Common myeloid progenitor, CD34-positive (primary cell): ENCODE data around the gene LRFN4.

ENCODE experiments used
- CTCF ChIA-PET: fragments of 350-600 bp; sonication (Branson Sonifier 250); formaldehyde crosslinking; loops from one replicate; lab custom pipeline; 2021; ENCODE audit warnings: antibody characterized with exemption; lab: Charles Lee
- POLR2A ChIA-PET: fragments of 350-600 bp; sonication (Branson Sonifier 250); formaldehyde crosslinking; loops from one replicate; lab custom pipeline; 2021; ENCODE audit warnings: antibody characterized with exemption; lab: Charles Lee
- DNase-seq, 3 donors: peaks; one replicate each; pipeline versions ENCODE4 v3.0.0 to v3.0.0-alpha.2; 2013
- H3K27ac ChIP-seq, 2 experiments: 1 replicate in 1 of 2; 2 replicates in 1 of 2; pipeline ENCODE4 v1.7.0; 2013; ENCODE audit warnings: inconsistent platforms in 2 of 2, low read length in 2 of 2, mild to moderate bottlenecking in 2 of 2, low read depth in 1 of 2, moderate library complexity in 1 of 2; ENCODE audit not compliant: severe bottlenecking in 2 of 2, insufficient read depth in 1 of 2, poor library complexity in 1 of 2
- H3K27me3 ChIP-seq, 5 experiments: replicated peaks in 2 of 5; 1 replicate in 3 of 5; 2 replicates in 2 of 5; pipeline versions ENCODE4 v1.6.1 to v1.7.0; 2013; ENCODE audit warnings: low read length in 4 of 5, mild to moderate bottlenecking in 2 of 5, moderate library complexity in 2 of 5, inconsistent platforms in 1 of 5; ENCODE audit not compliant: insufficient read depth in 5 of 5, control insufficient read depth in 4 of 5
- H3K36me3 ChIP-seq, 4 experiments: 1 replicate in 2 of 4; 2 replicates in 2 of 4; pipeline versions ENCODE4 v1.6.1 to v1.7.0; 2013; ENCODE audit warnings: low read length in 3 of 4, control low read depth in 1 of 4, mild to moderate bottlenecking in 1 of 4; ENCODE audit not compliant: control insufficient read depth in 4 of 4, insufficient read depth in 4 of 4
- H3K4me1 ChIP-seq, 4 experiments: 1 replicate in 3 of 4; 2 replicates in 1 of 4; pipeline versions ENCODE4 v1.6.1 to v1.7.1; 2013; ENCODE audit warnings: low read length in 3 of 4, mild to moderate bottlenecking in 3 of 4, control low read depth in 1 of 4, inconsistent platforms in 1 of 4, moderate library complexity in 1 of 4; ENCODE audit not compliant: control insufficient read depth in 4 of 4, insufficient read depth in 4 of 4; ENCODE audit errors: control extremely low read depth in 1 of 4
- H3K4me3 ChIP-seq, 7 experiments: 1 replicate in 4 of 7; 2 replicates in 3 of 7; pipeline versions ENCODE4 v1.5.1 to v1.7.0; 2013; ENCODE audit warnings: mild to moderate bottlenecking in 7 of 7, low read length in 6 of 7, moderate library complexity in 6 of 7, inconsistent platforms in 2 of 7, low read depth in 2 of 7, control low read depth in 1 of 7; ENCODE audit not compliant: insufficient read depth in 4 of 7, control insufficient read depth in 1 of 7; ENCODE audit errors: extremely low read depth in 1 of 7
- H3K9me3 ChIP-seq, 5 experiments: 1 replicate in 4 of 5; 2 replicates in 1 of 5; pipeline versions ENCODE4 v1.6.1 to v1.7.1; 2013; ENCODE audit warnings: low read length in 4 of 5, mild to moderate bottlenecking in 2 of 5, inconsistent platforms in 1 of 5, low read depth in 1 of 5, moderate library complexity in 1 of 5; ENCODE audit not compliant: control insufficient read depth in 4 of 5, insufficient read depth in 2 of 5; ENCODE audit errors: control extremely low read depth in 1 of 5
- WGBS: methylation state at CpG from one replicate; pipeline ENCODE4 v1.1.5; 2013; ENCODE audit not compliant: insufficient coverage; 5-methylcytosine and 5-hydroxymethylcytosine counted together

LRFN4 gene

GRCh38 chr11:66867425-66868040, 10.7 kb downstream of the LRFN4 start:
- WGBS: 91% methylated on average over 12 of the region's 14 CpGs
- ChIA-PET POLR2A (no interaction called here), CTCF (interaction anchor here (0.6 to 2.0 kb wide), 7 partner anchors 11 to 109 kb away, joined by 3 to 5 read pairs (median 4); no protein-coding TSS in a partner anchor)
- Histone ChIP-seq H3K9me3 (no peaks in the 10 kb centered on the region), H3K4me3 (no peak overlapping the region), H3K36me3 (no peaks in the 10 kb centered on the region), H3K27ac (no peak overlapping the region), H3K4me1 (peaks cover 0 to 7% (median 5%) of the 10 kb centered on the region in 4 experiments), H3K27me3 (no peaks in the 10 kb centered on the region)
- DNase-seq: no peak

DNA sequence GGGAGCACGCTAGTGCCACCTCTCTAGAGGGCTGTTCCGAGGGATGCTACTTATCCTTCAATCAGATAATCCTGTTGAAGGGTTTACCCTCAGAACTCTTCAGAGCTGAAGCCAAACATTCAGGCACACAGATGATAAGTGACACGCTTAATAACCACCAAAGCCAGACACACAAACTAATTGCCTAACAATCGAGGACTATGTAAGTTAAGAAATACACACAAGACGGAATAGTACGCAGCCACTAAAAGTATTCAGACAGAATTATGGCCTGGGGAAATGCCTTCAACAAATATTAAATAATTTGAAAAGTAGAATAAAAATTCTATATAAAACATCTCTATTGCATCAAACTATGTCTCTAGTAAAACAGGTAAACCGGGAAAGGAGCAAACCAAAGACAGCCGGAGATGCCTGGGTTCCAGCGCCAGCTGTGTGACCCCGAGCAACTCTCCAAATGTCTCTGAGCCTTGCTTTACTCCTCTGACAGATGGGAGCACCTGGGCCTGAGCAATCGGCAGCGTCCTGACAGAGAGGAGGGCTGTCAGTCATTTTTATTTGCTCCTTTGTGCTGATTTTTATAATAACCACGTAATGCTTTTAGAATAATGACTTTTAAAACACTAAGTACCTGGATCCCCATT, 11.3 kb downstream of the LRFN4 start:
- DNase-seq: no peak
- 97% methylated on average over 10 of the region's 13 CpGs for WGBS
- Histone ChIP-seq H3K27me3 (no peaks in the 10 kb centered on the region), H3K36me3 (no peaks in the 10 kb centered on the region), H3K4me1 (peaks cover 0 to 7% (median 5%) of the 10 kb centered on the region in 4 experiments), H3K4me3 (no peak overlapping the region), H3K27ac (no peak overlapping the region), H3K9me3 (no peaks in the 10 kb centered on the region)
- ChIA-PET CTCF (interaction anchor here (1.2 to 3.6 kb wide), 5 partner anchors 14 to 108 kb away, joined by 3 to 22 read pairs (median 4); no protein-coding TSS in a partner anchor), POLR2A (no interaction called here)

DNA sequence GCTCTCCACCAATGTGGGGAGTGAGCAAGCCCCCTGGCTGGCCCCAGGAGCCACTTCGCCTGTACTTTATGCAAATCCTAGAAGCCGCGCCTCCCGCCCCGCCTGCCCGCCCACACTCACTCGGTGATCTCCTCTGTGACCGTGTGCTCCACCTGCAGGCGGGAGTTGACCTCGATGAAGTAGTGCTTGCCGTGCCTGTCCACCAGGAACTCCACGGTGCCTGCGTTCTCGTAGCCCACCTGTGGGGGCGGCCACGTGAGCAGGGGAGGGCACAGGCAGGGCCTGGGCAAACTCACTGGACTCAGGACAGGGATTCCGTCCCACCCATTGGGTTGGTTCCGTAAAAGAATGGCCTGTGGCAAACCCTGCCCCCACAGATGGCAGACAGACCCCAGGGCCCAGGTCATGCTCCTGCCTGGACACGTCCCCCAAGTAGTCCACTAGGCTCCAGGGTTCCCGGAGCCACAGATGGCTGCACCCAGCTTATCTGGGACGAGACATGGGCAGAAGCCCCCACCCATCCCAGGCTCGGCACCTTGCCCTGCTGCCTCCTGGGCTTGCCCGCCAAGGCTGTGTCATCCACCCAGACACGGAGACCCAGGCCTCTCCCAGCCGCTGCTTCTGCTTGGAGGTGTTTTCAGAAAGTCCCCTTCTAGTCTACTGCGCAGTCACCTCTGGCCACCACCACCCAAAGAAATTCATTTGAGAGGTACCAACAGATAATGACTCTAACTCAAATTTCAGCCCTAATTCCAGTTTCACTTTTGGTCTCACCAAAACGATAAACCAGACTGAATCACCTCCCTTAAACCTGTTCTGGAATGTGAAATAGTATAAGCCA, 12.1 kb downstream of the LRFN4 start:
- H3K36me3 ChIP-seq: no peaks in the 10 kb centered on the region
- CTCF ChIA-PET: interaction anchor here (0.7 to 3.6 kb wide), 5 partner anchors 13 to 173 kb away, joined by 3 to 22 read pairs (median 4); no protein-coding TSS in a partner anchor
- H3K27me3 ChIP-seq: no peaks in the 10 kb centered on the region
- POLR2A ChIA-PET: no interaction called here
- H3K9me3 ChIP-seq: no peaks in the 10 kb centered on the region
- peak; percentile 85 to 91 (median 90) for DNase-seq
- H3K4me3 ChIP-seq: peak overlapping the region in 3 of 7 experiments; percentile 3 to 36 (median 19)
- H3K27ac ChIP-seq: no peak overlapping the region
- WGBS: 37% methylated on average over 22 of the region's 27 CpGs
- peaks cover 0 to 7% (median 5%) of the 10 kb centered on the region in 4 experiments for H3K4me1 ChIP-seq

GRCh38 chr11:66869567-66869870, 12.7 kb downstream of the LRFN4 start:
- Histone ChIP-seq H3K36me3 (no peaks in the 10 kb centered on the region), H3K4me1 (peaks cover 0 to 7% (median 5%) of the 10 kb centered on the region in 4 experiments)
- POLR2A ChIA-PET: no interaction called here

DNA sequence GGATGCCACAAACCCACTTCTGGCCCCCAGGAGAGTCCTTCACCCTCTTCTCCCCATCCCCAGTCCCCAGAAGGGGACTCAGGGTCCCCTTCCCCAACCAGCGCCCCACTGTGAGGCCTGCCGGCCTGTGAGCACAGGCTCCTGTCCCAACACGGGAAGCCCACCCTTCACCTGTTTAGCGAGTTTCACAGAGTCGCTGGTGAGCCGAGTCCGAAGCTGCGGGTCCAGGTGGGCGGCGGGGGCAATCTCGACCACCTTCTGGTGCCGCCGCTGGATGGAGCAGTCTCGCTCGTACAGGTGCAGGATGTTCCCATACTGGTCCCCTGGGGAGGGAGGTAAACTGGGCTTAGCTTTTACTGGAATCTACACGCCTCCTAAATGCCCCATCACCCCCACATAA, 13.3 kb downstream of the LRFN4 start:
- H3K36me3 ChIP-seq: no peaks in the 10 kb centered on the region
- H3K4me1 ChIP-seq: peaks cover 0 to 9% (median 7%) of the 10 kb centered on the region in 4 experiments
- H3K4me3 ChIP-seq: no peak overlapping the region
- ChIA-PET POLR2A (no interaction called here), CTCF (interaction anchor here (0.7 to 3.6 kb wide), 7 partner anchors 8 to 174 kb away, joined by 3 to 22 read pairs (median 4); no protein-coding TSS in a partner anchor)
- H3K27ac ChIP-seq: no peak overlapping the region
- no peak for DNase-seq
- no peaks in the 10 kb centered on the region for H3K27me3 ChIP-seq
- 95% methylated on average over 12 of the region's 16 CpGs for WGBS
- H3K9me3 ChIP-seq: no peaks in the 10 kb centered on the region

More at GRCh38 chr11:66869567-66869870, 12.7 kb downstream of the LRFN4 start:
- CTCF ChIA-PET: interaction anchor here (0.7 to 3.6 kb wide), 7 partner anchors 8 to 174 kb away, joined by 3 to 22 read pairs (median 4); no protein-coding TSS in a partner anchor
- no peak for DNase-seq
- Histone ChIP-seq H3K9me3 (no peaks in the 10 kb centered on the region), H3K27ac (no peak overlapping the region), H3K27me3 (no peaks in the 10 kb centered on the region), H3K4me3 (no peak overlapping the region)
- WGBS: 95% methylated on average over 8 of the region's 9 CpGs

GRCh38 chr11:66870616-66871520, 14.0 kb downstream of the LRFN4 start:
- Histone ChIP-seq H3K27ac (no peak overlapping the region), H3K4me1 (peaks cover 0 to 9% (median 7%) of the 10 kb centered on the region in 4 experiments), H3K4me3 (no peak overlapping the region), H3K9me3 (no peaks in the 10 kb centered on the region), H3K36me3 (no peaks in the 10 kb centered on the region), H3K27me3 (no peaks in the 10 kb centered on the region)
- CTCF ChIA-PET: interaction anchor here (0.8 to 3.6 kb wide), 6 partner anchors 11 to 175 kb away, joined by 3 to 22 read pairs (median 4); no protein-coding TSS in a partner anchor
- no peak for DNase-seq
- WGBS: 96% methylated on average over 29 of the region's 39 CpGs
- POLR2A ChIA-PET: no interaction called here
